GM23338 (cell line): ENCODE measurements around the gene ADRA2A.

Experiments used
- CTCF ChIP-seq, 2 experiments: fragments of 200-600 bp in 1 of 2; sonication (generic) in 1 of 2; conservative IDR thresholded peaks; 2 replicates each; pipeline versions ENCODE4 v1.5.1 to v1.6.1; 2016 to 2017; ENCODE audit warnings: antibody characterized with exemption in 2 of 2, low read depth in 2 of 2, mild to moderate bottlenecking in 2 of 2, moderate library complexity in 1 of 2
- JUNB ChIP-seq: IDR thresholded peaks from one replicate; pipeline ENCODE4 v1.6.1; 2016; ENCODE audit warnings: antibody characterized with exemption; ENCODE audit not compliant: unreplicated experiment
- REST ChIP-seq: IDR thresholded peaks from one replicate; pipeline ENCODE4 v1.6.1; 2018; ENCODE audit warnings: antibody characterized with exemption; ENCODE audit not compliant: unreplicated experiment

GRCh38 chr10:111128331-111129180, 51.7 kb downstream of the ADRA2A start:
- TF ChIP-seq CTCF (conservative IDR thresholded peaks at IDR 0.05; ENCODE audit: low read depth in 2 of 2) (no peak), REST (no peak), JUNB (no peak)
